GM12891 (cell line): ENCODE data around the gene PIN1.

Experiments used
- PAX5 ChIP-seq: IDR thresholded peaks from 2 replicates; pipeline ENCODE4 v1.6.1; 2011; ENCODE audit warnings: low read length, moderate library complexity, mild to moderate bottlenecking; ENCODE audit not compliant: insufficient read depth, severe bottlenecking
- POLR2A ChIP-seq: IDR thresholded peaks from 2 replicates; pipeline ENCODE4 v1.6.1; 2011; ENCODE audit warnings: low read depth, low read length, control low read depth
- POLR2AphosphoS5 ChIP-seq: IDR thresholded peaks from 2 replicates; pipeline ENCODE4 v1.6.1; 2011; ENCODE audit warnings: low read depth, low read length, control low read depth
- TAF1 ChIP-seq: IDR thresholded peaks from 2 replicates; pipeline ENCODE4 v1.6.1; 2011; ENCODE audit warnings: low read depth, low read length, control low read depth

- TF ChIP-seq TAF1 (no peak), POLR2A (no peak), POLR2AphosphoS5 (no peak), PAX5 (no peak)
Measured at GRCh38 chr19:9786819-9787218, 48.3 kb upstream of the PIN1 start.
